H9 (cell line): ENCODE results near the gene THSD4. TPM values are rescaled to one million over a fixed set of nuclear protein-coding genes. Genes with fewer than 3 reads are reported as not detected.

Source experiments
- DNase-seq: peaks from one replicate; pipeline ENCODE4 v3.0.0-alpha.2; 2017
- H2AFZ ChIP-seq: one replicate; pipeline ENCODE4 v1.6.1; 2013; ENCODE audit warnings: mild to moderate bottlenecking, low read length, control low read depth, moderate library complexity
- H2AK5ac ChIP-seq: 2 replicates; pipeline ENCODE4 v1.6.1; 2013; ENCODE audit warnings: low read length, control low read depth, mixed read lengths; ENCODE audit not compliant: insufficient read length
- H2BK120ac ChIP-seq: one replicate; pipeline ENCODE4 v1.6.1; 2013; ENCODE audit warnings: low read depth, mild to moderate bottlenecking, low read length, control low read depth, inconsistent platforms; ENCODE audit not compliant: poor library complexity, severe bottlenecking
- H2BK12ac ChIP-seq: 2 replicates; pipeline ENCODE4 v1.6.1; 2013; ENCODE audit warnings: low read length, control low read depth, mixed read lengths, low read depth; ENCODE audit not compliant: insufficient read length
- H2BK15ac ChIP-seq: 2 replicates; pipeline ENCODE4 v1.6.1; 2013; ENCODE audit warnings: low read depth, low read length, control low read depth
- H2BK20ac ChIP-seq: one replicate; pipeline ENCODE4 v1.6.1; 2013; ENCODE audit warnings: low read depth, mild to moderate bottlenecking, low read length, control low read depth, inconsistent platforms; ENCODE audit not compliant: poor library complexity, severe bottlenecking
- H2BK5ac ChIP-seq: 2 replicates; pipeline ENCODE4 v1.6.1; 2013; ENCODE audit warnings: low read length, control low read depth, mixed read lengths; ENCODE audit not compliant: insufficient read length
- H3K14ac ChIP-seq: 2 replicates; pipeline ENCODE4 v1.6.1; 2013; ENCODE audit warnings: low read length, control low read depth; ENCODE audit not compliant: insufficient read depth
- H3K18ac ChIP-seq: 2 replicates; pipeline ENCODE4 v1.6.1; 2013; ENCODE audit warnings: low read depth, mild to moderate bottlenecking, mixed read lengths, low read length, control low read depth; ENCODE audit not compliant: insufficient read length
- H3K23ac ChIP-seq: 2 replicates; pipeline ENCODE4 v1.6.1; 2013; ENCODE audit warnings: low read length, control low read depth, mixed read lengths, low read depth; ENCODE audit not compliant: insufficient read length
- H3K23me2 ChIP-seq: 2 replicates; pipeline ENCODE4 v1.6.1; 2013; ENCODE audit warnings: low read depth, mild to moderate bottlenecking, mixed read lengths, low read length, control low read depth; ENCODE audit not compliant: insufficient read length, poor library complexity, severe bottlenecking
- H3K27ac ChIP-seq: 2 replicates; pipeline ENCODE4 v1.5.1; 2013; ENCODE audit warnings: low read length, control low read depth, mixed read lengths, low read depth; ENCODE audit not compliant: insufficient read length
- H3K27me3 ChIP-seq: 2 replicates; pipeline ENCODE4 v1.6.1; 2013; ENCODE audit warnings: low read length, control low read depth, inconsistent platforms; ENCODE audit not compliant: insufficient read depth
- H3K4ac ChIP-seq: 2 replicates; pipeline ENCODE4 v1.6.1; 2013; ENCODE audit warnings: low read depth, mild to moderate bottlenecking, control low read depth, inconsistent platforms, low read length, moderate library complexity
- H3K4me1 ChIP-seq: 2 replicates; pipeline ENCODE4 v1.6.1; 2013; ENCODE audit warnings: low read length, control low read depth, inconsistent platforms; ENCODE audit not compliant: insufficient read depth
- H3K4me2 ChIP-seq: 2 replicates; pipeline ENCODE4 v1.6.1; 2013; ENCODE audit warnings: low read length, control low read depth, mixed read lengths; ENCODE audit not compliant: insufficient read length, insufficient read depth
- H3K56ac ChIP-seq: 2 replicates; pipeline ENCODE4 v1.6.1; 2013; ENCODE audit warnings: low read depth, mild to moderate bottlenecking, mixed read lengths, low read length, control low read depth; ENCODE audit not compliant: insufficient read length
- H3K79me1 ChIP-seq: 2 replicates; pipeline ENCODE4 v1.6.1; 2013; ENCODE audit warnings: low read depth, mild to moderate bottlenecking, moderate library complexity, low read length, control low read depth, inconsistent platforms; ENCODE audit not compliant: insufficient read depth, poor library complexity, severe bottlenecking
- H3K79me2 ChIP-seq: 2 replicates; pipeline ENCODE4 v1.6.1; 2013; ENCODE audit warnings: low read length, control low read depth, inconsistent platforms; ENCODE audit not compliant: insufficient read depth
- H3K9ac ChIP-seq: 2 replicates; pipeline ENCODE4 v1.6.1; 2013; ENCODE audit warnings: low read length, control low read depth, mixed read lengths; ENCODE audit not compliant: insufficient read length; ENCODE audit errors: extremely low read depth
- H3K9me3 ChIP-seq: one replicate; pipeline ENCODE4 v1.6.1; 2013; ENCODE audit warnings: low read depth, low read length, inconsistent platforms; ENCODE audit not compliant: control insufficient read depth
- H3T11ph ChIP-seq: one replicate; pipeline ENCODE4 v1.6.1; 2013; ENCODE audit warnings: mild to moderate bottlenecking, low read length, control low read depth, inconsistent platforms
- H4K20me1 ChIP-seq: one replicate; pipeline ENCODE4 v1.6.1; 2013; ENCODE audit not compliant: control insufficient read depth, insufficient read length, insufficient read depth
- H4K5ac ChIP-seq: 2 replicates; pipeline ENCODE4 v1.6.1; 2013; ENCODE audit warnings: low read depth, mild to moderate bottlenecking, mixed read lengths, low read length, control low read depth; ENCODE audit not compliant: insufficient read length
- H4K8ac ChIP-seq: replicated peaks from 2 replicates; pipeline ENCODE4 v1.6.1; 2013; ENCODE audit warnings: low read length, control low read depth, mixed read lengths, low read depth; ENCODE audit not compliant: insufficient read length
- H4K91ac ChIP-seq: 2 replicates; pipeline ENCODE4 v1.6.1; 2013; ENCODE audit warnings: low read depth, mild to moderate bottlenecking, moderate library complexity, mixed read lengths, low read length, control low read depth; ENCODE audit not compliant: insufficient read length
- H3K27ac Mint-ChIP-seq, 3 experiments: 2 replicates in 2 of 3; 3 replicates in 1 of 3; pipeline ENCODE4 v1.8.0; 2020 to 2021; ENCODE audit warnings: mixed read lengths in 3 of 3, mild to moderate bottlenecking in 1 of 3, moderate library complexity in 1 of 3
- H3K27me3 Mint-ChIP-seq: 2 replicates; pipeline ENCODE4 v1.8.0; 2021; ENCODE audit warnings: low read depth, mild to moderate bottlenecking, moderate library complexity, mixed read lengths
- H3K36me3 Mint-ChIP-seq, 3 experiments: 2 replicates in 2 of 3; 3 replicates in 1 of 3; pipeline ENCODE4 v1.8.0; 2020 to 2021; ENCODE audit warnings: low read depth in 3 of 3, mixed read lengths in 3 of 3; ENCODE audit not compliant: insufficient read depth in 1 of 3
- H3K4me1 Mint-ChIP-seq, 2 experiments: 2 replicates each; pipeline ENCODE4 v1.8.0; 2020; ENCODE audit warnings: mixed read lengths in 2 of 2
- H3K4me3 Mint-ChIP-seq, 2 experiments: 2 replicates in 1 of 2; 3 replicates in 1 of 2; pipeline ENCODE4 v1.8.0; 2020 to 2021; ENCODE audit warnings: mild to moderate bottlenecking in 2 of 2, mixed read lengths in 2 of 2, moderate library complexity in 1 of 2
- H3K9me3 Mint-ChIP-seq, 2 experiments: 2 replicates in 1 of 2; 3 replicates in 1 of 2; pipeline ENCODE4 v1.8.0; 2020; ENCODE audit warnings: mild to moderate bottlenecking in 2 of 2, mixed read lengths in 2 of 2, moderate library complexity in 1 of 2
- WGBS: extraction: QIAGEN DNeasy Blood & Tissue Kit; methylation state at CpG from one replicate; pipeline ENCODE4 v1.1.7; 2013; ENCODE audit warnings: missing lambda C conversion rate, low lambda C conversion rate, mixed read lengths; ENCODE audit not compliant: insufficient read length; ENCODE audit errors: extremely low coverage; 5-methylcytosine and 5-hydroxymethylcytosine counted together
- total RNA-seq: library from RNA; stranded (reverse); gene quantifications from 2 replicates; pipeline ENCODE4 v1.2.1, GENCODE V29; 2021
- TF ChIP-seq, protein P1 (sequence below): fragments of 200-600 bp; sonication (generic); conservative IDR thresholded peaks from 3 replicates; pipeline ENCODE4 v1.8.0; 2021; ENCODE audit warnings: antibody characterized with exemption, mild to moderate bottlenecking

The THSD4 gene
- total RNA-seq, 1 experiment from 2014 or later = 5.5 TPM

DNA sequence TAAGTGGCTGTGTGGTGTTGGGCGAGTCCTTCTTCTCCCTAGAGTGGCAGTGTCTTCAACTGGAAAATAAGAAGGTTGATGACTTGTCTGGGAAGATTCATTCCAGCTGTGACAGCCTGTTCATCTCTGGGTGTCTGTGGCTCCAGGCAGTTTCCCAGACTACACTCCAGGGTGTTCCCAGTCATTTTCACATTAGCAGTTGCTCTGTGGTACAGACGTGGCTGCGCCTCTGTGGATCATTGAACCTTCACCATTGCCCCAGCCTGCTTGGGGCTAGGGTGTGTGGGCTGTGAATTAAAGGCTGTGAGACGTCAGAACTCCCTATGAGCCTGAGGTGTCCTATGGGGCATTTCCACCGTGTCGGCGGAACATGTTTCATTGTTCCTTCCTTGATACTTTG, 455.5 kb downstream of the THSD4 start:
- no peak overlapping the region for H3T11ph ChIP-seq
- H3K9ac ChIP-seq = no peak overlapping the region
- no peak overlapping the region for H3K23ac ChIP-seq
- no CpG with 5 or more reads among the region's 7 CpGs for WGBS
- H2AFZ ChIP-seq = no peak overlapping the region
- H3K9me3 Mint-ChIP-seq = no peaks in the 10 kb centered on the region
- H3K18ac ChIP-seq = no peak overlapping the region
- no peak overlapping the region for H3K4ac ChIP-seq
- no peak overlapping the region for H2BK15ac ChIP-seq
- H3K36me3 Mint-ChIP-seq = no peaks in the 10 kb centered on the region
- no peak overlapping the region for H2BK5ac ChIP-seq
- H2BK20ac ChIP-seq = no peak overlapping the region
- no peaks in the 10 kb centered on the region for H3K27me3 Mint-ChIP-seq
- peaks cover 9 to 16% of the 10 kb centered on the region in 2 experiments for H3K4me1 Mint-ChIP-seq
- TF ChIP-seq, protein P1, sequence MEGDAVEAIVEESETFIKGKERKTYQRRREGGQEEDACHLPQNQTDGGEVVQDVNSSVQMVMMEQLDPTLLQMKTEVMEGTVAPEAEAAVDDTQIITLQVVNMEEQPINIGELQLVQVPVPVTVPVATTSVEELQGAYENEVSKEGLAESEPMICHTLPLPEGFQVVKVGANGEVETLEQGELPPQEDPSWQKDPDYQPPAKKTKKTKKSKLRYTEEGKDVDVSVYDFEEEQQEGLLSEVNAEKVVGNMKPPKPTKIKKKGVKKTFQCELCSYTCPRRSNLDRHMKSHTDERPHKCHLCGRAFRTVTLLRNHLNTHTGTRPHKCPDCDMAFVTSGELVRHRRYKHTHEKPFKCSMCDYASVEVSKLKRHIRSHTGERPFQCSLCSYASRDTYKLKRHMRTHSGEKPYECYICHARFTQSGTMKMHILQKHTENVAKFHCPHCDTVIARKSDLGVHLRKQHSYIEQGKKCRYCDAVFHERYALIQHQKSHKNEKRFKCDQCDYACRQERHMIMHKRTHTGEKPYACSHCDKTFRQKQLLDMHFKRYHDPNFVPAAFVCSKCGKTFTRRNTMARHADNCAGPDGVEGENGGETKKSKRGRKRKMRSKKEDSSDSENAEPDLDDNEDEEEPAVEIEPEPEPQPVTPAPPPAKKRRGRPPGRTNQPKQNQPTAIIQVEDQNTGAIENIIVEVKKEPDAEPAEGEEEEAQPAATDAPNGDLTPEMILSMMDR = no peak
- no peaks in the 10 kb centered on the region for H3K23me2 ChIP-seq
- no peak overlapping the region for H3K27ac ChIP-seq
- H2BK12ac ChIP-seq = no peak overlapping the region
- H4K8ac ChIP-seq = no peak overlapping the region
- H3K9me3 ChIP-seq = no peaks in the 10 kb centered on the region
- H3K4me1 ChIP-seq = no peaks in the 10 kb centered on the region
- H3K79me2 ChIP-seq = no peaks in the 10 kb centered on the region
- no peak overlapping the region for H2AK5ac ChIP-seq
- H4K91ac ChIP-seq = no peak overlapping the region
- no peak overlapping the region for H4K5ac ChIP-seq
- no peak overlapping the region for H3K4me3 Mint-ChIP-seq
- no peaks in the 10 kb centered on the region for H3K27me3 ChIP-seq
- H2BK120ac ChIP-seq = no peak overlapping the region
- no peaks in the 10 kb centered on the region for H4K20me1 ChIP-seq
- no peak overlapping the region for H3K4me2 ChIP-seq
- H3K56ac ChIP-seq = no peak overlapping the region
- H3K14ac ChIP-seq = no peak overlapping the region
- DNase-seq = no peak
- no peaks in the 10 kb centered on the region for H3K79me1 ChIP-seq
- no peak overlapping the region for H3K27ac Mint-ChIP-seq
